PFSK-1 (cell line): ENCODE data around the gene LATS1.

Experiments
- FOXP2 ChIP-seq: optimal IDR thresholded peaks from 2 replicates; pipeline ENCODE3; 2011; ENCODE audit warnings: borderline replicate concordance, control low read depth, inconsistent platforms; ENCODE audit not compliant: insufficient read depth; ENCODE audit errors: extremely low read length, extremely low read depth
- POLR2AphosphoS5 ChIP-seq: IDR thresholded peaks from 2 replicates; pipeline ENCODE4 v1.6.1; 2012; ENCODE audit warnings: low read depth, mild to moderate bottlenecking, control low read depth, low read length, moderate library complexity
- SIN3A ChIP-seq: IDR thresholded peaks from 2 replicates; pipeline ENCODE4 v1.6.1; 2012; ENCODE audit warnings: mild to moderate bottlenecking, low read length, moderate library complexity, borderline replicate concordance; ENCODE audit not compliant: insufficient read depth
- TAF1 ChIP-seq: IDR thresholded peaks from 2 replicates; pipeline ENCODE4 v1.6.1; 2012; ENCODE audit warnings: low read length, control low read depth, borderline replicate concordance; ENCODE audit not compliant: insufficient read depth
- TF ChIP-seq, protein P1 (sequence below), 2 experiments: IDR thresholded peaks; 2 replicates each; pipeline versions ENCODE4 v1.6.1 to v1.8.0; 2011 to 2012; ENCODE audit warnings: low read depth in 2 of 2, low read length in 2 of 2, control low read depth in 1 of 2, inconsistent platforms in 1 of 2, mild to moderate bottlenecking in 1 of 2, moderate library complexity in 1 of 2; ENCODE audit not compliant: insufficient read depth in 1 of 2

LATS1 gene

DNA sequence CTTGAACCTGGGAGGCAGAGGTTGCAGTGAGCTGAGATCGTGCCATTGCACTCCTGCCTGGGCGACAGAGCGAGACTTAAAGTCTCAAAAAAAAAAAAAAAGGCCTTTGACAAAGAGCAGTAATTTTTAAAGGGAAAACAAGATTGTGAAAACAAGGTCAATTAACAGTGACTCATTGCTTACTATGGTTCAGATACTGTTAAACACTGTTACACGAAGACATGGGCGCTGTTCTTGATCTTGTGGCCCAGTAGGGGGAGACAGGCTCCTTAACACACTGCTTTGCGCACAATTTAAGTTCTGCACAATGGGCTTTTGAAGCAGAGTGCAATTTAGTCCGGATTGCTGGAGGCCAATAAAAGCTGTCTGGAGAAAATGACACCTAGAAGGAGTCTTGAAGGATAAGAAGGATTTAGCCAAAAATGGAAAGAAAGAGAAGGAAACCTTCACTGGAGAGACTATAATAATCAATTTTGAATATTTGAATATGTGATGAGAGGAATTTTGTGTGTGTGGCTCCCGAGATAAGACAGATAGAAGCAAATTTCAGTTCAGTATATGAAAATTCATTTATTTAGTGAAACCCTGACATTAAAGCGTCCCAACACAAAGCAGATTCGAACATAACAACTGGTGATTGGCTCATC, 6.0 kb upstream of the LATS1 start:
- no peak for TF ChIP-seq POLR2AphosphoS5
- no peak for TF ChIP-seq FOXP2
- TF ChIP-seq, protein P1, sequence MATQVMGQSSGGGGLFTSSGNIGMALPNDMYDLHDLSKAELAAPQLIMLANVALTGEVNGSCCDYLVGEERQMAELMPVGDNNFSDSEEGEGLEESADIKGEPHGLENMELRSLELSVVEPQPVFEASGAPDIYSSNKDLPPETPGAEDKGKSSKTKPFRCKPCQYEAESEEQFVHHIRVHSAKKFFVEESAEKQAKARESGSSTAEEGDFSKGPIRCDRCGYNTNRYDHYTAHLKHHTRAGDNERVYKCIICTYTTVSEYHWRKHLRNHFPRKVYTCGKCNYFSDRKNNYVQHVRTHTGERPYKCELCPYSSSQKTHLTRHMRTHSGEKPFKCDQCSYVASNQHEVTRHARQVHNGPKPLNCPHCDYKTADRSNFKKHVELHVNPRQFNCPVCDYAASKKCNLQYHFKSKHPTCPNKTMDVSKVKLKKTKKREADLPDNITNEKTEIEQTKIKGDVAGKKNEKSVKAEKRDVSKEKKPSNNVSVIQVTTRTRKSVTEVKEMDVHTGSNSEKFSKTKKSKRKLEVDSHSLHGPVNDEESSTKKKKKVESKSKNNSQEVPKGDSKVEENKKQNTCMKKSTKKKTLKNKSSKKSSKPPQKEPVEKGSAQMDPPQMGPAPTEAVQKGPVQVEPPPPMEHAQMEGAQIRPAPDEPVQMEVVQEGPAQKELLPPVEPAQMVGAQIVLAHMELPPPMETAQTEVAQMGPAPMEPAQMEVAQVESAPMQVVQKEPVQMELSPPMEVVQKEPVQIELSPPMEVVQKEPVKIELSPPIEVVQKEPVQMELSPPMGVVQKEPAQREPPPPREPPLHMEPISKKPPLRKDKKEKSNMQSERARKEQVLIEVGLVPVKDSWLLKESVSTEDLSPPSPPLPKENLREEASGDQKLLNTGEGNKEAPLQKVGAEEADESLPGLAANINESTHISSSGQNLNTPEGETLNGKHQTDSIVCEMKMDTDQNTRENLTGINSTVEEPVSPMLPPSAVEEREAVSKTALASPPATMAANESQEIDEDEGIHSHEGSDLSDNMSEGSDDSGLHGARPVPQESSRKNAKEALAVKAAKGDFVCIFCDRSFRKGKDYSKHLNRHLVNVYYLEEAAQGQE (IDR thresholded peaks at IDR 0.05; ENCODE audit: insufficient read depth in 1 of 2, low read depth in 2 of 2, low read length in 2 of 2) = no peak
- no peak for TF ChIP-seq SIN3A
- TF ChIP-seq TAF1 = no peak

DNA sequence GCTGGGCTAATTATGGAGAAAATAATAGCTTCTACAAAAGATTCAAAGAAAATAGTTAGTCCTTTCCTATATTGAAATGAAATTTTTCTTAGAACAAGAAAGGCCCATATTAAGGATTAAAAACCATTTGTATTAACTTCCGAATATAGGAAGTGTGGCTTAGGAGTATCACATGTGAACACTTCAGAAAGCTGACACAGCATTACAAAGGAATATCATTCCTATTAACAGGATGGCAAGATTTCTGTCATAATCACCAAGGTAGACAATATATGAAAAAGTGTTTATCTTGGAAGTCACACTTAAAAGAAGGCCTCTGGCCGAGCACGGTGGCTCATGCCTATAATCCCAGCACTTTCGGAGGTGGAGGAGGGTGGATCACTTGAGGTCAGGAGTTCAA, 5.4 kb upstream of the LATS1 start:
- TF ChIP-seq, protein P1 (IDR thresholded peaks at IDR 0.05; ENCODE audit: insufficient read depth in 1 of 2, low read depth in 2 of 2, low read length in 2 of 2) = no peak
- TF ChIP-seq FOXP2 (no peak), POLR2AphosphoS5 (no peak), SIN3A (no peak), TAF1 (no peak)

DNA sequence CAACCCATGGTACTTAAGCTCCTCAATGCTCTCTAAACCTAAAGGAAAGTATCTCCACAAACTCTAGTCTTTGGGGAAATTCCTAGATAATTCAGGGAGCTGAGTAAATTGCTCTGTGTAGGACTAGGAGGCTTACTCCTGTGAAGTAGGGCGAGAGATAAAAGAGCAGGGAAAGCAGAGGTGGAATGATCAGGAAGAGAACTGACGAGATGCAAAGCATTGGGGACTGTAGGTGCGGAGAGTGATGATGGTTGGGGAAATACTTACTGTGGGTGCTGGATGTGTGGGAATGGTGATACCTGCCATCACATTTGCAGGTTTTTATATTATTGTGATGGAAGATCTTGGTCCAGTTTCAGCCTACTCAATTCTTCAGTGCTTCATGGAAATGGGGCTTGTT, 1.6 kb upstream of the LATS1 start:
- TF ChIP-seq, protein P1 (IDR thresholded peaks at IDR 0.05; ENCODE audit: insufficient read depth in 1 of 2, low read depth in 2 of 2, low read length in 2 of 2) = no peak
- TF ChIP-seq SIN3A (no peak), FOXP2 (no peak), TAF1 (no peak), POLR2AphosphoS5 (no peak)

DNA sequence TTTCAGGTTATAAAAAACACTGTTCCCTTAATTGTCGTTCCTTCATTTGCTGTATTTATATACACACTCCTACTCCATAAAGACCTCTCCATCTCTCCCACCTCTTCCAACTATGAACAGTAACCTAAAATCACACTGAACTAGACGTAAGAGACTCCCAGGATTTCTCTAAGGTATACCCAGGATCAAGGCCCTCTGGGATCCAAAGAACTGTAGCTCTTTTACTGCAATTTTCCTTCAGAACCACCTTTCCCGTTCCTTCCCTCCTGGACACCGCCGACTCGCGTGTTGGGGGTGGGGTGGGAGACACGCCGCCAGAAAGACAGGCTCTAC, 680 bp downstream of the LATS1 start:
- TF ChIP-seq TAF1 (no peak), FOXP2 (no peak), SIN3A (no peak), POLR2AphosphoS5 (no peak)
- TF ChIP-seq, protein P1 (IDR thresholded peaks at IDR 0.05; ENCODE audit: insufficient read depth in 1 of 2, low read depth in 2 of 2, low read length in 2 of 2) = no peak
